ENCODE measurements around the gene UGGT2.
"Not testable (repeated sequence)": the region's sequence is repeated elsewhere in the genome, so short reads cannot be mapped to it uniquely, and the experiment has no call there.

Gene UGGT2

GRCh38 chr13:95968906-95969305 is 84.3 kb downstream of the UGGT2 start:
- no peak for DNase-seq

GRCh38 chr13:95957331-95957730 is 95.9 kb downstream of the UGGT2 start:
- no peak for DNase-seq

GRCh38 chr13:95956589-95957148 is 96.5 kb downstream of the UGGT2 start:
- DNase-seq = no peak

GRCh38 chr13:95955719-95956118 is 97.5 kb downstream of the UGGT2 start:
- DNase-seq = no peak

- no peak for DNase-seq
Measured at GRCh38 chr13:95955255-95955654, 97.9 kb downstream of the UGGT2 start.

- no peak for DNase-seq
Measured at GRCh38 chr13:95954266-95954665, 98.9 kb downstream of the UGGT2 start.

- DNase-seq = no peak
Measured at GRCh38 chr13:95950103-95950502, 103.1 kb downstream of the UGGT2 start.

- no peak for DNase-seq
Measured at GRCh38 chr13:95948656-95949055, 104.5 kb downstream of the UGGT2 start.

GRCh38 chr13:95937714-95938320 is 115.4 kb downstream of the UGGT2 start:
- DNase-seq = no peak

- no peak for DNase-seq
Measured at GRCh38 chr13:95931300-95932025, 121.7 kb downstream of the UGGT2 start.

- no peak for DNase-seq
Measured at GRCh38 chr13:95929430-95929829, 123.8 kb downstream of the UGGT2 start.

- DNase-seq = not testable (repeated sequence)
Measured at GRCh38 chr13:95928367-95928906, 124.8 kb downstream of the UGGT2 start.

- no peak for DNase-seq
Measured at GRCh38 chr13:95926231-95926630, 127.0 kb downstream of the UGGT2 start.

GRCh38 chr13:95924389-95924994 is 128.7 kb downstream of the UGGT2 start:
- DNase-seq = no peak

GRCh38 chr13:95921485-95921884 is 131.7 kb downstream of the UGGT2 start:
- no peak for DNase-seq

GRCh38 chr13:95920485-95920884 is 132.7 kb downstream of the UGGT2 start:
- DNase-seq = no peak

GRCh38 chr13:95918860-95919259 is 134.3 kb downstream of the UGGT2 start:
- no peak for DNase-seq

GRCh38 chr13:95914991-95915501 is 138.2 kb downstream of the UGGT2 start:
- DNase-seq = no peak

GRCh38 chr13:95906999-95907398 is 146.2 kb downstream of the UGGT2 start:
- no peak for DNase-seq

- DNase-seq = no peak
Measured at GRCh38 chr13:95903569-95903968, 149.6 kb downstream of the UGGT2 start.

- DNase-seq = no peak
Measured at GRCh38 chr13:95902741-95903140, 150.5 kb downstream of the UGGT2 start.

- DNase-seq = no peak
Measured at GRCh38 chr13:95898256-95898655, 154.9 kb downstream of the UGGT2 start.

- DNase-seq = no peak
Measured at GRCh38 chr13:95896301-95896700, 156.9 kb downstream of the UGGT2 start.

Data from stimulated activated CD4-positive, alpha-beta T cell treated with anti-CD3 and anti-CD28 coated beads, Interleukin-4, amount 100 ng/mL, for 4 hours (primary cell).